Dedifferentiated amniotic fluid mesenchymal stem cell (primary cell): ENCODE data around the gene ZMAT3.
"Not testable (repeated sequence)": the region's sequence is repeated elsewhere in the genome, so short reads cannot be mapped to it uniquely, and the experiment has no call there.

Experiments used
- DNase-seq: peaks from one replicate; pipeline ENCODE4 v3.0.0-alpha.2; 2016; ENCODE audit errors: extremely low spot score

The ZMAT3 gene

GRCh38 chr3:179068779-179069530, 2.7 kb downstream of the ZMAT3 start:
- DNase-seq: no peak

GRCh38 chr3:179067839-179068238, 3.8 kb downstream of the ZMAT3 start:
- DNase-seq: no peak

GRCh38 chr3:179067291-179067690, 4.3 kb downstream of the ZMAT3 start:
- no peak for DNase-seq

- DNase-seq: peak; percentile 81
Observed at GRCh38 chr3:179063945-179064560, 7.6 kb downstream of the ZMAT3 start.

GRCh38 chr3:179056326-179056725, 15.3 kb downstream of the ZMAT3 start:
- DNase-seq: no peak

- DNase-seq: not testable (repeated sequence)
Observed at GRCh38 chr3:179054565-179054964, 17.0 kb downstream of the ZMAT3 start.

GRCh38 chr3:179046497-179047353, 24.9 kb downstream of the ZMAT3 start:
- no peak for DNase-seq

GRCh38 chr3:179045719-179046402, 25.7 kb downstream of the ZMAT3 start:
- DNase-seq: no peak

- DNase-seq: not testable (repeated sequence)
Observed at GRCh38 chr3:179038899-179039251, 32.7 kb downstream of the ZMAT3 start.

GRCh38 chr3:179038216-179038898, 33.3 kb downstream of the ZMAT3 start:
- no peak for DNase-seq

- DNase-seq: peak; percentile 97
Observed at GRCh38 chr3:179037351-179037750, 34.3 kb downstream of the ZMAT3 start.

GRCh38 chr3:179036626-179037300, 34.8 kb downstream of the ZMAT3 start:
- no peak for DNase-seq

GRCh38 chr3:179036226-179036625, 35.4 kb downstream of the ZMAT3 start:
- DNase-seq: no peak

GRCh38 chr3:179035232-179035631, 36.4 kb downstream of the ZMAT3 start:
- no peak for DNase-seq

GRCh38 chr3:179033304-179033657, 38.3 kb downstream of the ZMAT3 start:
- not testable (repeated sequence) for DNase-seq

GRCh38 chr3:179032454-179033303, 38.9 kb downstream of the ZMAT3 start:
- DNase-seq: not testable (repeated sequence)

- DNase-seq: no peak
Observed at GRCh38 chr3:179029096-179029495, 42.5 kb downstream of the ZMAT3 start.

GRCh38 chr3:179028408-179028807, 43.2 kb downstream of the ZMAT3 start:
- no peak for DNase-seq

- DNase-seq: peak; percentile 35
Observed at GRCh38 chr3:179027326-179027900, 44.2 kb downstream of the ZMAT3 start.

GRCh38 chr3:179026636-179027035, 45.0 kb downstream of the ZMAT3 start:
- peak; percentile 39 for DNase-seq
